Frontal cortex (tissue), 4 donors: ENCODE results near the gene MEMO1. TPM values are rescaled to one million over a fixed set of nuclear protein-coding genes. Genes with fewer than 3 reads are reported as not detected.
"Not testable (repeated sequence)": the region's sequence is repeated elsewhere in the genome, so short reads cannot be mapped to it uniquely, and the experiment has no call there.

ENCODE experiments used
- DNase-seq, 2 donors: peaks; one replicate each; pipeline ENCODE4 v3.0.0; 2012; ENCODE audit warnings: low spot score in 2 of 2
- FAIRE-seq: peaks from 2 replicates; lab custom pipeline; 2012; peaks lifted over from hg19 to GRCh38; lab: Jason Lieb, UNC
- total RNA-seq: library from RNA; depleted of rRNA; stranded (reverse); fragments of >200 nt; gene quantifications from one replicate; pipeline ENCODE4 v1.2.3, GENCODE V29; 2014
- donor health status: control.
- donor health status: control.
- donor health status: control.

MEMO1 gene
- total RNA-seq, 1 donor from 2014 or later, result 77.9 TPM

GRCh38 chr2:31922542-31923408, 88.0 kb downstream of the MEMO1 start:
- FAIRE-seq (no peak), DNase-seq (no peak)

GRCh38 chr2:31920962-31921361, 89.8 kb downstream of the MEMO1 start:
- no peak for FAIRE-seq
- no peak for DNase-seq

DNA sequence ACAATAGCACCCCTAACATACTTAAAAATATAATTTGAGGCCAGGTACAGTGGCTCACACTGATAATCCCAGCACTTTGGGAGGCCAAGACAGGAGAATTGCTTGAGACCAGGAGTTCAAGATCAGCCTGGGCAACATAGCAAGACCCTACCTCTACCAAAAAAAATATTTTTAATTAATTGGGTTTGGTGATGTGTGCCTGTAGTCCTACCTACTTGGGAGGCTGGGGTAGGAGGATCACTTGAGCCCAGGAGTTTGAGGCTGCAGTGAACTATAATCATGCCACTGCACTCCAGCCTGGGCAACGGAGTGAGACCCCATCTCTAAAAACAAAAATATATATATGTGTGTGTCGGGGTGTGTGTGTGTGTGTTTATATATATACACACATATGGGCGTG, 91.3 kb downstream of the MEMO1 start:
- no peak for DNase-seq
- no peak for FAIRE-seq

- DNase-seq (no peak), FAIRE-seq (no peak)
Measured at GRCh38 chr2:31909661-31910060, 101.1 kb downstream of the MEMO1 start.

DNA sequence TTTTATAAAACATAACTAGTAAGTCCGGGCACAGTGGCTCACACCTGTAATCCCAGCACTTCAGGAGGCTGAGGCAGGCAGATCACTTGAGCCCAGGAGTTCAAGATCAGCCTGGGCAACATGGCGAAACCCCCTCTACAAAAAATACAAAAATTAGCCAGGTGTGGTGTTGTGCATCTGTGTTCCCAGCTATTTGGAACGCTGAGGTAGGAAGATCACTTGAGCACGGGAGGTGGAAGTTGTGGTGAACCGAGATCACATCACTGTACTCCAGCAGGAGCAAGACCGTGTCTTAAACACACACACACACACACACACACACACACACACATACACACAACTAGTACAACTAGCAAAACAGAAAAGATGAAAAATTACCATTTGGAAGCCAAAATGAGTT, 103.3 kb downstream of the MEMO1 start:
- DNase-seq, FAIRE-seq: not testable (repeated sequence)

DNA sequence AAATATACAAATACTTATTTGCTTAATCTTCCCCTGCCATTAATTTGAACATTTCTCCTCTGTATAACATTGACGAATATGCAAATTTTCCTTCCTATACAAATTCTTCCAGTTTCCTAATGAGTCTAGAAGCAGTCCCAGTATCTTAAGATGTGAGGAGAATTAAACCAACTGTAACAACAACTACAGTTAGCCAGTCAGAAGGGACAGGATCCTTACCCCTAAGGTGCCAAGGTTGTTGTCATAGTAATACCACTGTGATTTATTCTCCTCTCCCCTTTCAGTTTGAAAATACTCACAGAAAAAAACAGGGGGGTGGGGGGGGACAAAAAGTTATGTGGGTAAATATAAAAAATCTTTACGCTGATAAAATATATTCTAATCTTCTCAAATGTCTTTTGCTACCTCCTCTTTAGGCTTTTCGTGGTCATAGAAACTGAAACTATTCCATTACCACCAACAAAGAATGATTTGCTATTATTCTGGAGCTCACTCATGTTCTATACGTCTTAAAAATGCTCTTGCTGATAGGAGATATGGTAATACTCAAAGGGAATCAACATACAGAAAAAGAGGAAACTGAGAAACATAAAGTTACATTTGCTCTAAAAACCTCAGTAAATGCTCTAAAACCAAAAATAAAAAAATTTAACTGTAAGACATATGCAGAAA, 107.6 kb downstream of the MEMO1 start:
- FAIRE-seq (no peak), DNase-seq (no peak)

DNA sequence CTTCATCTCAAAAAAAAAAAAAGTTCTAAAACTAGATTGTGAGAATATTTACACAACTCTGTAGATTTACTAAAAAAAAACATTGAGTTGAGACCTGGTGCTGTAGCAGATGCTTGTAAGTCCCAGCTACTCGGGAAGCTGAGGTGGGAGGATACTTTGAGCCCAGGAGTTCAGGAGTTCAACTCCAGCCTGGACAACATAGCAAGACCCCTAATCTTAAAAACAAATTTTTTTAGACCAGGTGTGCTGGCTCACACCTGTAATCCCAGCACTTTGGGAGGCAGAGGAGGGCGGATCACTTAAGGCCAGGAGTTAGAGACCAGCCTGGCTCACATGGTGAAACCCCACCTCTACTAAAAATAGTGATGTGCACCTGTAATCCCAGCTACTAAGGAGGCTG, 108.9 kb downstream of the MEMO1 start:
- DNase-seq (no peak), FAIRE-seq (no peak)

- not testable (repeated sequence) for DNase-seq, FAIRE-seq
Measured at GRCh38 chr2:31900156-31900555, 110.7 kb downstream of the MEMO1 start.

DNA sequence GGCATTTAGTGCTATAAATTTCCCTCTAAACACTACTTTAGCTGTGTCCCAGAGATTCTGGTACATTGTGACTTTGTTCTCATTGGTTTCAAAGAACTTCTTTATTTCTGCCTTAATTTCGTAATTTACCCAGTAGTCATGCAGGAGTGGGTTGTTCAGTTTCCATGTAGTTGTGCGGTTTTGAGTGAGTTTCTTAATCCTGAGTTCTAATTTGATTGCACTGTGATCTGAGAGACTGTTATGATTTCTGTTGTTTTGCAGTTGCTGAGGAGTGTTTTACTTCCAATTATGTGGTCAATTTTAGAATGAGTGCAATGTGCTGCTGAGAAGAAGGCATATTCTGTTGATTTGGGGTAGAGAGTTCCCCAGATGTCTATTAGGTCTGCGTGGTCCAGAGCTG, 112.5 kb downstream of the MEMO1 start:
- DNase-seq, FAIRE-seq: not testable (repeated sequence)

GRCh38 chr2:31897340-31897739, 113.5 kb downstream of the MEMO1 start:
- not testable (repeated sequence) for FAIRE-seq, DNase-seq

- no peak for FAIRE-seq
Measured at GRCh38 chr2:31896293-31896692, 114.5 kb downstream of the MEMO1 start.

DNA sequence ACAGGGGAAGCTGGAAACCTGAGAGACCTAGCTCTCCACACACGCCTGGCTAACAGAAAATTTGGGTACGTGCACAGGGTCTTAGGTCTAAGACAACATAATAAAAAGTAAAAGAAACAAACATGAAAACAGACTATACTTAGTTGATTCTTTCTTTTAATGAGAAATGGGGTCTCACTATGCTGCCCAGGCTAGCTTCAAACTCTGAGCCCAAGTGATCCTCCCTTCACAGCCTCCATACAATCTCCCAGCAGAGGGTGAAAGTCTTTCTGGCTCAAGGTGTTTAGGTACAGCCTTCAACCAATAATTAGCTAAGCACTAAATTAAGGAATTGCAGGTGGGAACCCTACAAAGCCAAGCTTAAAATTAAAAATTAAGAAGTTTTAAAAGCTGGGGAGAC, 116.2 kb downstream of the MEMO1 start:
- no peak for DNase-seq
- no peak for FAIRE-seq

More at GRCh38 chr2:31896293-31896692, 114.5 kb downstream of the MEMO1 start:
- DNase-seq, result no peak

DNA sequence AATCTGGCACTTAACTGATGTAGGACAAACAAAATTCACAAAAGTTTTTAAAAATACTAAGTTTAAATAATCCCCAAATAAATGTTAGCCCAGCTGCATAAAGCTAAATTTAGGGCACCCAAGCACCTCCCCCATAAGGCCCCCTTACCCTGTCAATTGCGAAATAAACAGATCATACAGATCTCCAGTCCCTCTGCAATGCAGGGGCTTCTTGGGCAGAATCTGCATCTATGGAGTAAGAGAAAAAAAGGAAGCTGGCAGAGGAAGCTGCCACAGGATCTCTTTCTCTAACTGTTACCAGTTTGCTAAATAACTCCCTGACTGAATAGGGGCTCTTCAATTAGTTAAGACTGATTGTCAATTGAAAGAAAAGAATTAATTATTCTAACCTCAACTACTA, 117.7 kb downstream of the MEMO1 start:
- no peak for FAIRE-seq
- DNase-seq, result no peak

DNA sequence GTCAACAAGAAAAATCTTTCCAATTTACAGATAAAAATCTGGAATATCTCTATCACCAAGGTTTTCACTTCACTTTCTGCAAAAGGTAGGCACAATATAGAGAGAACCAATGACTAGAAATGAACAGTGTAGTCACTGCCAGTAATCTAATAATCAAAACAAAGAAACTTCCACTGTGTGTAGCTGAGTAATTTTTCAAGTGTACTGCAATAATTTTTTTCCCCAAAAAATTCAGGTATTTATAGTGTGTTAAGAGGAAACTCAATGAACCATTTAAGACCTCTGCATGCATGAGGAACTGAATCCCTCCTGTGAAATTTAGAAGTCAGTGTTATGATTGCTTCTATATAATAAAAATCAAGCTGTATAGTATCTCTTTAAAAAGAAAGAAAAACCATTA, 121.8 kb downstream of the MEMO1 start:
- no peak for DNase-seq
- no peak for FAIRE-seq

DNA sequence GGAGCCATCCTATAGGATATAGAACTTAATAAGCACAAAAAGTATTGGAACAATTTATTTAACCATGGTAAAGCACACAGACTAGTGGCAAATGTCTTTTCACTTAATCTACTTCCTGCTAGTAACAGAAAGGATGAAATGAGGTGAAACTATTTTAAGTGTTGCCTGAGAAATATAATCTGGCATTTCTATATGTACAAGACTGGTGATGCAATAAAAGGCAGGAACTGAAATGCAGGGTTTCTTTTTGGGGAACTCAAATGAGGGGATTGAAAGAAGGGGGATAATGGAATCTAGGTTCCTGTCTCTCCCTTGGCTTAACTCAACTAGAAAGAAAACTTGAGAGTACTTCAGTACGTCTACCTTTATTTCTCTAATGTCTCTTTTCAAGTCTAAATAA, 122.3 kb downstream of the MEMO1 start:
- FAIRE-seq (no peak), DNase-seq (no peak)

DNA sequence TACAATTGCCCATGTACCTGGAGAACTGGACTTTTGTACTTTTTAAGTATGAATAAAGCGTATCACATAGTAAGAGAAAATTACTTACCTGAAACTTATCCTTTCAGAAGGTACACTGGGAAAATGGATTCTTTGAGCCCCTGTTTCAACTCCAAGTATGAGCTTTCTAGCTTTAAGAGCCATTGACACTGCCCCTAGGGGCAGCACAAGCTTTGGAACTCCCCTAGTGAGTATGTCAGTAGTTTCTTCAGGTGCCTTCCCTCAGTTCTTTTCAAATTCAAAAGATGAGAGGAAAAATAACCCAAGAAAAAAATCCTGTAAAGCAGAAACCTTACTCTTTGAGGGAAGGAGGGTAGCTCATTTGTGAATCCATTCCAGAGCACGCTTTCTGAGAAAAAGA, 124.1 kb downstream of the MEMO1 start:
- FAIRE-seq (no peak), DNase-seq (no peak)

DNA sequence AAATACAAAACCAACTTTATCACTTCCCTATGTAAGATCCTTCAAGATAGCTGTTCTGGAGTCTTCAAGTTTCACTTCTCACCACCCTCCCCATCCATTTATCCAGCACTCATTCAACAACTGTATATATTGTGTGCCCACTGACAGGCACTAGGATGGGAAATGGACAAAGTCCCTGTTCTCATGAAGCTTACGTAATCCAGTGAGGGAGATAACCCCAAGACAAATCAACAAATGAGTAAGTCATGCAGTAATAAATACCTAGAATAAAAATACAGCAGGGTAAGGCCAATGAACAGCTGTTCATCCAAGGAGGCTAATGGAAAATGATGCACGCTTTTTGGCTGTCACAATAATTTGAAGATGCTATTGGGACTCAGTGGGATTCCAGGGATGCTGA, 133.8 kb downstream of the MEMO1 start:
- DNase-seq, result no peak
- no peak for FAIRE-seq

DNA sequence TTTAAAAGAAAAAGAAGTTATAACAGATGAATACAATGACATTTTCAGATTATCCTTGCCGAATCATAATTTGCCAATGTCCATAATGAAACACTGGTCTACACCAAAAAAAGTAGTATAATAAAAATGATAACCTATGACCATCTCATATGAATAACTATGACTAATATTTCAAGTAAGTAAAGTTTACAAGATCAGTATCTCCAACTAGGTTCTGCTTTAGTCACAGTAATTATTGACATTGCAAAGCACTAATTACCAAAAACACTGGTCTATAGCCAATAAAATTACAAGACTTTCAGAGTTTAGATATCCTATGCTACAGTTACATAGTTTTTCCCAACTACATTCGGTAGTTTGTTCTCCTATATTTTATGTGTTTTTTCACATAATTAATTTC, 136.7 kb downstream of the MEMO1 start:
- FAIRE-seq, result no peak

GRCh38 chr2:31865215-31865614, 145.6 kb downstream of the MEMO1 start:
- DNase-seq, result no peak
- FAIRE-seq, result no peak

More for the DNA sequence above, 136.7 kb downstream of the MEMO1 start:
- no peak for DNase-seq

DNA sequence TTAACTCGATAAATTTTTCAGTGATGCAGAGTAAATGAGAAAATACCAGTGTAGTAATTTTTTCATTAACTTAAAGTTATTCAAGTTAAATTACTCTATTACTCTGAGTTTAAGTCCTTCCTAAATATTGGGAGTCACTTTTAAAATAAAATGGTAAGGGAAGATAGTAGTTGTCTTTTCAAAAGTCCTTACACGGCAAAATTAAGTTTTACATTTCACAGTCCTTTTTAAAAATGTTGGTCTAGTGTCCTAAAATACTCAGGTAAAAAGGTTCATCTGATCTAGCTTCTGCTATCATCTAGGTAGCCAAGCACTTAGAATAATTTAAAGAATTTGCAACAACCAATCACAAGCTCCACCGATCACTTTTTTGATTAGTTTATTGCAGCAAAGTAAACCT, 146.9 kb downstream of the MEMO1 start:
- FAIRE-seq, result no peak

GRCh38 chr2:31863015-31863656, 147.7 kb downstream of the MEMO1 start:
- not testable (repeated sequence) for DNase-seq, FAIRE-seq

More for the DNA sequence above, 146.9 kb downstream of the MEMO1 start:
- no peak for DNase-seq
